GM13977 (cell line): ENCODE results near the gene DYNLT4.
A peak's percentile ranks its signal among the peaks of the same experiment; 100 is the strongest.
"Not testable (repeated sequence)": the region's sequence is repeated elsewhere in the genome, so short reads cannot be mapped to it uniquely, and the experiment has no call there.

Source experiments
- DNase-seq: peaks from one replicate; pipeline ENCODE4 v3.0.0; 2012; ENCODE audit warnings: low spot score
- CTCF ChIP-seq: IDR thresholded peaks from 2 replicates; pipeline ENCODE4 v1.5.1; 2012; ENCODE audit warnings: mild to moderate bottlenecking, control low read depth; ENCODE audit not compliant: insufficient read depth; ENCODE audit errors: extremely low read depth, missing control alignments
- in situ Hi-C: fragments of 300-500 bp; cut with MboI; formaldehyde crosslinking; loops from one replicate; pipeline ENCODE4 v1.12.0; 2022; ENCODE audit warnings: low sequenced_read_pairs, low pct_unique_long_range_greater_than_20kb, mixed read lengths, inconsistent platforms; ENCODE audit not compliant: unreplicated experiment

The DYNLT4 gene

GRCh38 chr1:44848456-44849181 is 41.5 kb upstream of the DYNLT4 start:
- in situ Hi-C loops = loop anchor here (25.0 kb wide), 1 partner anchor 464 kb away; no protein-coding TSS in a partner anchor
- no peak for DNase-seq
- TF ChIP-seq CTCF = no peak

GRCh38 chr1:44847845-44848244 is 40.7 kb upstream of the DYNLT4 start:
- TF ChIP-seq CTCF = no peak
- in situ Hi-C loops = loop anchor here (25.0 kb wide), 1 partner anchor 464 kb away; no protein-coding TSS in a partner anchor
- DNase-seq = no peak

- DNase-seq = no peak
- TF ChIP-seq CTCF = no peak
- in situ Hi-C loops = loop anchor here (25.0 kb wide), 1 partner anchor 465 kb away; no protein-coding TSS in a partner anchor
These were observed 39.8 kb upstream of the DYNLT4 start for GRCh38 chr1:44846985-44847384.

GRCh38 chr1:44842862-44843655 is 35.9 kb upstream of the DYNLT4 start, which contains the start of gene PTCH2:
TSS of gene PTCH2 (minus strand) at chr1:44843253. CDS start at chr1:44842932, 321 bp downstream.
- no peak for TF ChIP-seq CTCF
- in situ Hi-C loops = loop anchor here (25.0 kb wide), 1 partner anchor 469 kb away; no protein-coding TSS in a partner anchor
- peak; percentile 85 for DNase-seq

- no peak for DNase-seq
- TF ChIP-seq CTCF = no peak
- in situ Hi-C loops = loop anchor here (25.0 kb wide), 1 partner anchor 470 kb away; no protein-coding TSS in a partner anchor
These were observed 35.3 kb upstream of the DYNLT4 start for GRCh38 chr1:44842486-44842861.

GRCh38 chr1:44839576-44839975 is 32.4 kb upstream of the DYNLT4 start:
- in situ Hi-C loops = loop anchor here (25.0 kb wide), 1 partner anchor 473 kb away; no protein-coding TSS in a partner anchor
- DNase-seq = no peak
- no peak for TF ChIP-seq CTCF

GRCh38 chr1:44838294-44838693 is 31.1 kb upstream of the DYNLT4 start:
- DNase-seq = not testable (repeated sequence)
- in situ Hi-C loops = loop anchor here (25.0 kb wide), 1 partner anchor 474 kb away; no protein-coding TSS in a partner anchor
